HG02973 (cell line): Measurements from ENCODE around the gene STK10.

Experiments used
- ATAC-seq: cut with Tn5 transposase; IDR thresholded peaks from one replicate; pipeline ENCODE4 v1.9.1; 2021; ENCODE audit warnings: moderate library complexity; ENCODE audit not compliant: unreplicated experiment

Gene STK10

DNA sequence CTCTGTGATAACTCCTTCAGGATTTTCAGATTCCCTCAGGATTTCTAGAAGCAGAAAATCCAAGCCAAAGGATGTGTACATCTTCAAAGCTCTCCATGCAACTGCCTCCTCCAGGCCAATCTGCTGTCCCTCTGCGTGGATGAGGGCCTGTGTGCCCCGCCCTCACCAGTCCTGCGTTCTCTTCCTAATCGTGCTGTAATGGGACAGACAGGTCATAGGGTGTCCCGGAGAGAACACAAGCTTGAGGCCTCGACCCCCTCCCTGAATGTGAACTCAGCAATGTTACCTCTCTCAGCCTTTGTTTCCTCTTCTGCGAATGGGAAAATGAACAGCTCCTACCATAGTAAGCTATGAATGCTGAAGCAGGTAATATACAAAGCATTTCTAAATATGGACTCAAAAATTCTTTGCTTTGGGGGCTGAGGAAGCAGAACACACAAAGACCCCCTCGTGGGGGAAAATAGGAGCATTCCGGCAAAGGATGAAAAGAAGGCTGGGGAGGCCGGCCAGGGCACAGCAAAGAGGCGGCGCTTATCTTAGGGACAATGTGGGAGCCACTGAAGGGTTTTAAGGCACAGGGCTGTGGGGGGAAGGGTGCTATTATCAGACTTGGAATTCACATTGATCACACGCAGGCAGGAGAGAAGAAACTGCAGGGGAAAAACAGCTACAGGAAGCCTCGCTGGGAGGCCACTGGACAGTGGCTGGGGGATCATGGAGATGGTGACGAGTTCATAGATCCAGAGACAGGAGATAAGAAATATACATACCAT is 124.4 kb downstream of the STK10 start:
- no peak for ATAC-seq

DNA sequence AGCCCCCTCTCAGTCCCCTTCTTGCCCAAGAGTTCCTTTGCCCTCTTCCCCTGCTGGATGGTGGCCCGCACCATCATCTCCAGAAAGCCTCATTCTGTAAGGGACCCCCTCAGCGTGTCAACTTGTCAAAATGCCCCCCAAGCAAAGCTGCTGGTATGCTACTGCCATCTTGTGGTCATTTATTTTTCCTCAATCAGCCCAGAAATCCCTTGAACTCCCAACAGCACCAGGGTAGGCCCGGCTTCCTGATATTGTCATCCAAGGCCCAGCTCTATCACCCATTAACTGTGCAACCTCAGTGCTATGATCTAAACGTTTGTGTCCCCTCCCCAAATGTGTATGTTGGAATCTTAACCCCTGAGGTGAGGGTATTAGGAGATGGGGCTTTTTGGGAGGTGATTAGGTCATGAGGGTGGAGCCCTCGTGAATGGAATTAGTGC is 128.3 kb downstream of the STK10 start:
- ATAC-seq: no peak

DNA sequence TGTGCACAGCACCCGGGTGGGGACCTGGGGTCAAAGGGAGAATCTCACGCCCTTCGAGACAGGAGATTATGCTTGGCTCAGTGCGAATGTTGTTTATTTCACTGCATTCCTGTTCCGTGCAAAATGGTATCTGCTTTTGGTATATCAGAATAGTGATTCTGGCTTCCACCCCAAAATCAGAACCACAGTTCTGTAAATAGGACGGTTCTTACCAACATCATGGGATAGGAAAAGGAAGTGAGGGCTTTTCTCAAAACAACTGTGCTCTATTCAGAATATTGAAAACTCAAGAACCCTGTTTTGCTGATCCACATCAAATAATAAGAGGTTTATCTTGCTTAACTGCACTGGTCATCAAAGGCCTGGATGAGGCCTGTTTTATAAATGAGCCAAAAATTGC is 129.9 kb downstream of the STK10 start:
- ATAC-seq: no peak

DNA sequence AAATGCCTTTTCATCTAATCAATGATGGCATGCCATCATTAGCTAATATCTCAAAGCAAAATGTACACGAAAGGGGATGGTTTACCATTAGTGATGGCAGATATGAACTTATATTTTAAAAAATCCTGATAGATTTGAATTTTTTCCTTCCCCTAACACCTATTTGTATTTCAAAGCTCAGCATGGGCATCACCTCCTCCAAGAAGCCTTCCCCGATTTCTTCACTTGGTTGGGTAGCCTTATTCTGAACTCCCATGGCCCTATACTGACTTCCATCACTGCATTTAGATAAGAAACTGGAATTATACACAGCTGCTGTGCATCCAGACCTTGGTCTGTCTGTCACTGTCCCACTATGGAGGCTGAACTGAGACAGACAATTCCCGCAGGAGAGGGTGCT is 132.0 kb downstream of the STK10 start:
- ATAC-seq: no peak

DNA sequence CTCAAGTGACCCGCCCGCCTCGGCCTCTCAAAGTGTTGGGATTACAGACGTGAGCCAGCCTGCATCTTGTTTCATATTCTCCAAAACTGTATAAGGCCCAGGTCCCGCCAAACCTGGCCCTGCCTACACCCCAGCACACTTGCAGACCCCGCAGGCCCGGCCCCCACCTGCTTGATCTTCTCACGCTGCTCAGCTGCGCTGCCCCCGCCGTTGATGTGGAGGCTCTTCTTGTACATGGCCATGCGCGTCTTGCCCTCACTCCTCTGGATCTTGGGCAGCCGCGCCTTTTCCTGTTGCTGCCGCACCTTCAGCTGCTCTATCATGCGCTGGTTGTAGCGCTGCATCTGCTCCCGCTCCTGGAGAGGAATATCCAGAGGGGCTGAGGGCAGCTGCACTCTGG is 132.6 kb downstream of the STK10 start:
- no peak for ATAC-seq

DNA sequence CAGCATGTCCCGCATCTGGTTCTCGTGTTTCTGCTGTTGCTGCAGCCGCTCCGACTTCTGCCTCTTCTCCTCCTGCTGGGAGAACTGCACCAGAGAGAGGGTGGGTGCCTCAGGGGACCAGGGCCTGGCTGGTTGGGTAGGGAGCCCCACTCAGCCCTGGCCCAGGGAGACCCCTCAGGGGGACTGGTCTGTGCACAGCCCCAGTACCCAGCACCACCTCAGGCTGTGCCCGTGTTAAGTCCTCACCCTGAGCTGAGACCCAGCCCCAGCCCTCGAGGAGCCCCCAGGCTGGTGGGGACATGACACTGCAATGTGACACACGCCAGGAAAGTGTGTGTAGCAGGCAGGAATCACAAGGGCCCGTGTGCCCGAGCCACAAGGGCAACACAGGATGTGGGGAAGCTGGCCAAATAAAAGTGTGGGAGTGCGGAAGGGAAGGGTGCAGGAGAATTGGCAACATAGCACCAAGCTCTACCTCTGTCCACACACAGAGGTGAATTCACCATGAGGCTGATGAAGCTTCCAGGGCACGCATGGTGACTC is 133.3 kb downstream of the STK10 start:
- no peak for ATAC-seq

DNA sequence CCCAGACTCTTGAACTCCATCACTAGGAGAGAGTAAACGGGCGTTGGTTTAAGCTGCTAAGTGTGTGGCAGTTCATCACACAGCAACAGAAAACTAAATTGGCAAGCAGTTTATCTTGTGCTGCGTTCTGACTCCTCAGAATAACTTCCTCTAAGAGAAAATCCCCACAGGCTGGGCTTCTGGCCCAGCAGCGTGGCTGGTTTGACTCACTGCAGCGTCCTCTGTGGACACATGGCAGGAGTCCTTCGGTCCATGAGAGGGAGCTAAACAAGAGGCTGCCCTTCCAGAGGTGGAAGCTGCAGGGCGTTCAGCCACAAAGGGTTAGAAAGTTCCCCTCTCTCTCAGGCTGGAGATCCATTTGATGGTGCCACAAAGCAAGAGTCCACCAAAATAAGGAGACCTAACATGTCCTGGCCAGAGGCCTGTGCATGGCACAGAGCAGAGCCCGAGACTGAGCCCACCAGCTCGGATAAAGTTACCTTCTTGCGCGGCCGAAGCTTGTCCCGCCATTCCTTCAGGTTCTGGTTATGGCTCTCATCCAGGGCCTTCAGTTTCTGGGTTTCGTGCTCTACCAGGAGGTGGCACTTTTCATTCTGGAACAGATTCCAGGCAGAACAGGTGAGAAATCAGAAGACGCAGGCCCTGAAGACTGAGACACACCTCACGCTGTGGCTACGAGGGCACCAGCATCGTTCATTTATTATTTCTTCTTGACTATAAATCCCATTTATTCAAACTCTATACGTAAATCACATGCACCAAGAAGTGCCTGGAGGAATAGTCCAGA is 135.4 kb downstream of the STK10 start:
- ATAC-seq: no peak

DNA sequence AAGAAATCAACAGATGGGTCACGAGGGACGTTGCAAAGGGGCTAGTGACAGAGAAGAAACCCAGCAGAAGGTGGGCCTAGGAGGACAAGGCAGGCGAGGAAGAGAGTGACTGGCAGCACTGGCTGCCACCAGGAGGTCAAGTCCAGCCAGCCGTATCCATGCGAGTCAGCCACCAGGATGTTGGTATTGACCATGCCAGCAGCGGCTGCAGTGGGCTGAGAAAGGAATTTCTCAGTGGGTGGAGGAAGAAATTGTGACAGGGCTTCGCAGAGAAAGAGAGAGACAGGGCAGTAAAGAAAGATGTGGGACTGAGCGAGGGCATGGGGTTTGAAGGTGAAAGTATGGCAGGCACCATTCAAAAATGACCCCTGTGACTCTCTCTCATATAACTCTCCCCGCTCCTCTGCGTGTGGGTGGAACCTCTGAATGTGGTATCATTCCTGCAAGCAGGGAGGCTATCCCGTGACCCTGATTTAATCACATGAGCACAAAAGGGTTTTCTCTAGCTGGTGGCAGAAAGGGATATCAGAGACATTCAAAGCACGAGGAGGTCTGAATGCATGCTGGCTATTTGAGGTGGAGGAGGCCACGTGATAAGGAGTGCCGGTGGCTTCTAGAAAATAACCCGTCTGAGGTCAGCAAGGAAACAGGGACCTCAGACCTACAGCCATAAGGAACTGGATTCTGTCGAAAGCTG is 136.2 kb downstream of the STK10 start:
- no peak for ATAC-seq

DNA sequence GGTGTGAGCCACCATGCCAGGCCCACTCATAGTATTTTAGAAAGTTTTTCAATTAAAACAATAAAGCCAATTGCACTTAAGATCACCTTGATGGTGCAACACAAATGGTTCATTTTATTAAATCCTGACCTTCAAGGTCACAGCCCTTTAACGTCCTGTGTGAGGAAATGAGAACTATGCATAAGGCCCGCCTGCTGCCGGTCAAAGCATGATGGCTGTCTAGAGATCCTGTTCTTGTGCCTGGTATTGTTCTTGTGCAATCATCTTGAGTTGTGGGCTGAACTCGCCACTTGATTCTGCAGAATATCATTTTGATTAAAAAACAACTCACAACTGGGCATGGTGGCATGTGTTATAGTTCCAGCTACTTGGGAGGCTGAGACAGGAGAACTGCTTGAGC is 137.9 kb downstream of the STK10 start:
- ATAC-seq: no peak

DNA sequence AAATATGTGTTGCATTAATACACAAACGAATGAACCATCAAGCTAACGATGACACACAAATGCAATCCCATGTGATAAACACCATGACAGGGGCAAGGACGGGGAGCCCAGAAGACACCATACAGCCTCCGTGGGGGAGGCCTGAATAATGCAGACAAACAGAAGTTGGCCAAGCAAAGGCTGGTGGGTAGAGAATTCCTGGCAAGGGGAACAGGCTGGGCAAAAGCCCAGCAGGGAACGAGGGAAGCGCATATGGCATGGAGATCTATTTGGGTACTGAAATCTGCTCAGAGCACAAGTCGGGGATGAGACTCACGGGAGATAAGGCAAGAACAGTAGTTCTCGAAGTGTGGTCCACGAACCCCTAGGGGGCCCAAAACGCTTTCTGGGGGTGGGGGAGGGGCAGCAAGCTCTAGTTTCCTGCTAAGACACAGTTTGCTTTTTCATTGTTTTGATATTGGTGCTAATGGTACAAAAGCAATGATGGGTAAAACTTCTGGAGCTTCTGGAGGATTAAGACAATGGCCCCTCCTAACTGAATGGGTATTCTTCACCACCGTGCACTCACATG is 138.7 kb downstream of the STK10 start:
- no peak for ATAC-seq

DNA sequence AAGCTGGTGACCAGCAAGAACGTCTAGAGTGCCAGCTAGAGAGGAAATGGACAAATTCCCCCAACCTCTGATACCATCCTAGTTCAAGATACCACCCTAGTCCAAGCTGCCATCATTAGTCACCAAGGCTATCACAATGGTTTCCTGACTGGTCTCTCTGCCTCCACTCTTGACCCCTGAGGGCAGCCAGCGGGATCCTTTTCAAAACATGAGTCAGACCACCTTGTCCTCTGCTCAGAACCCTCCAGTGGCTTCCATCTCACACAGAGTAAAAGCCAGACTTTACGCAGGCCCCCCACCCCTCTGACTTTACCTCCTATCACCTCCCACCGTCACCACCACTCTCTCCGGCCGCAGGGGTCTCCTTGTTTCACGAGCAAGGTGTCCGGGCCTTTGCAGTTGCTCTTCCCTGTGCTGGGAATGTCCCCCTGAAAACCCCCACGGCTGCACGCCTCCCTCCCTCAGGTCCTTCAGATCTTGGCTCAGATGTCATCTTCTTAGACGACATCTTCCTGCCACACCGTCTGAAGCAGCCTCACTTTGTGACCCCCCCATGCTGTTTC is 139.4 kb downstream of the STK10 start:
- ATAC-seq: no peak

DNA sequence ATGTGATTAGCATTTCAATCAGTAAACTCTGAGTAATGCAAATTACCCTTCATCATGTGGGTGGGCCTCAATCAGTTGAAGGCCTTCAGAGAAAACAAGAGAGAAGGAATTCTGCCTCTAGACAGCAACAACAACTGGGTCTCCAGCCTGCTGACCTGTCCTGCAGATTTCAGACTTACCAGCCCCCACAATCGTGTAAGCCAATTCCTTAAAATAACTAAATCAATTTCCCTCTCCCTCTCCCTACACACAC is 139.9 kb downstream of the STK10 start:
- no peak for ATAC-seq

DNA sequence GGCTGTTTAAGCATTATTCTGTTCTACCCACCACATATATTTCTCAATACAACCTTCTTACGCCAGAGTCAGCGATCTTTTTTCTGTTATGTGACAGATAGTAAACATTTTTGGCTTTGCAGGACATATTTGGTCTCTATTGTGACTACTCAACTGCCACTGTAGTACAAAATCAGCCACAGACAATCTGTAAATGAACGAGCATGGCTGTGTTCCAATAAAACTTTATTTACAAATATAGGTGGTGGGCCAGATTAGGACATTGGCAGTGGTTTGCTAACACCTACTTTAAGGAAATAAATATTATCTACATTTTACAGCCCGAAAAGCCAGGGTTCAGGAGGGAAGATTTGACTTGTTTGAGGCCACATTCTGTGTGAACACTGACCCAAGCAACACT is 141.4 kb downstream of the STK10 start:
- no peak for ATAC-seq

DNA sequence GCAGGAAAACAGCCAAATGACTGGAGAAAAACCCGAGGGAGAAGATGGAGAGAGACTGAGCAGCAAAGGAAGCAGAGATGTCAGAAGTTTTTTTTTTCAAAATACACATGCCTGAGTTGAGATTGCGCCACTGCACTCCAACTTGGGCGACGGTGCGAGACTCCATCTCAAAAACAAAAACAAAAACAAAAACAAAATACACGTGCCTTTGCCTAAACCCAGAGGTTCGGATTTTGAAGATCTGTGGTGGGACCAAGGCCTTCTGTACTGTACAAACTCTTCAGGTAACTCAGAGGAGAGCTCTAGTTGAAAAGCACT is 142.8 kb downstream of the STK10 start:
- no peak for ATAC-seq

DNA sequence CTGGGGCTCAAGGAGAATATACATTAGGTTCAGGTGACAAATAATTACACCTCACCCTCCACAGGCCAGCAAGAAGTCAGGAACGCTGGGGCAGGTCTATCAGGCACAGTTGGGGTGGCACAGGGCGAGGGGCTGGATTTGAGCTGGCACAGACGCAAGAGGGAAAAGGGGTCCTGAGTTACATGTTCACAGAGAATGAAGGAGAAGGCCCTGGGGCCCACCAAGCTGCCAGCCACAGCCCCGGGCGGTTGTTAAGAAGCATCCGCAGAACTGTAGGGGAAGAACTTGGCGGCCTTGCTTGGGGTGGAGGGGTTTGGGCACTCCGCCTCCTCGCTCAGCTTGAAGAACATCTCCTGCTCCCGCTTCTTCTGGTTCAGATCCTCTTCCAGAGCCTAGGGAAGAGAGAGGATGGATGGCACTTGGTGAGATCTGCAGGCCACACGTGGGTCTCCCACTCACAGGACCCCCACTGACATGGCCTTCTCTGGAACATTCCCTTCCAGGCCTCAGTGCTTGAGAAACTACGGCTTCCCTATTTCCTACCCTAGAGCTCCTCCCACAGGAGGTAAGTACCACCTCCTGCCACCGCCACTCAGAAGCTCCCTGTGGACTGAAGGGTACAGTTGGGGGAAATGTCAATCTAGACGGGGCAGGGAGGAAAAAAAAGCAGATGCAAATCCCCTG is 143.3 kb downstream of the STK10 start:
- ATAC-seq: no peak

DNA sequence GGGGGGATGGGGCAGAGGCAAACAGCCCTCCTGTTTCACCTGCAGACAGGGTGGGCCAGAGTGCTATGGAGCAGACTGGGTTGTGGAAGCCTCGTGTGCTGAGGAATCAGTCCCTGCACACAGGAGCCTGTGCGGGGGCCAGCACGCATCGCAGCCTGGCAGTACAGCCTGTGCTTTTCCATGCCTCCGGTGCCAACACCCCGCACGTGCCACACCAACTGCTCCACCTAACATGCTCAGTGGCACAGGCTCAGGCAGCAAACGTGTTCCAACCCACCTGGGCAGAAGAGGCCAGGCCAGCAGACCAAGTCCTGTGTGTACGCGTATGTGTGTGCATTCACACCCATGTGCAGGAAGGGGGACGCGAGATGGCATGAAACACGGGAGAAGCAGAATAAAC is 144.2 kb downstream of the STK10 start:
- ATAC-seq: no peak

DNA sequence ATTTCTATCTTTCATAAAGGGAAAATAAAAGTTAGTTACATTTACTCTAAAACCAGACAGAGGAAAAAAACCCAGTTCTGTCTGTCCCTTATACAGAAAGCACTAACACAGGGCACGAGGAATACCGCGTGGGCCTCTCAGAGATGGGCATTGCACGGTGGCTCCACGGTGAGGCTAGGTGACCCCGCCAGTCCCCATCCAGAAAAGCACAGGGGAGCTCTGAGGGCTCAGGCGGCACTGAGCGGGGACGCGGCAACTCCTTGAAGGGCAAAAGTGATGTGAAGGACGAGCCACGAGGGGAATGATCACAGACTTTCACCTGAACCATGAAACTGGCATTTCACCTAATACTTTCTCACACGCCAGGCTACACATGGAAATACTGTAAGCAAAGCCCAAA is 145.8 kb downstream of the STK10 start:
- no peak for ATAC-seq

DNA sequence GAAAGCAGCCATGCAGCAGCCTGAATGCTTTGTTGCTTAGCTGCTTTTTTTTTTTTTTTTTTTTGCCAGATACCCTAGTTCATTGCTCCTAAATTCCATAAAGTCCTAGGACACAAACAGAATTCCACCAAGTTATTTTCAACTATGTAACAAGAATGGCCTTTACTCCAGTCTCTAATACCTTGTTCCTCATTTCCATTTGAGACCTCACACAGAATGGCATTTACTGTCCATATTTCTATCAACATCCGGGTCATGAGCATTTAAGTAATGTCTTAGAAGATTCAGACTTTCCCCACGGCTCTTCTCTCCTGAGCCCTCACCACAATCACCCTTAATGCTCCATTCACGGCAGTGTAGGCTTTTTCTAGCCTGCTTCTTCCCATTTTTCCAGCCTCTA is 149.9 kb downstream of the STK10 start:
- no peak for ATAC-seq

DNA sequence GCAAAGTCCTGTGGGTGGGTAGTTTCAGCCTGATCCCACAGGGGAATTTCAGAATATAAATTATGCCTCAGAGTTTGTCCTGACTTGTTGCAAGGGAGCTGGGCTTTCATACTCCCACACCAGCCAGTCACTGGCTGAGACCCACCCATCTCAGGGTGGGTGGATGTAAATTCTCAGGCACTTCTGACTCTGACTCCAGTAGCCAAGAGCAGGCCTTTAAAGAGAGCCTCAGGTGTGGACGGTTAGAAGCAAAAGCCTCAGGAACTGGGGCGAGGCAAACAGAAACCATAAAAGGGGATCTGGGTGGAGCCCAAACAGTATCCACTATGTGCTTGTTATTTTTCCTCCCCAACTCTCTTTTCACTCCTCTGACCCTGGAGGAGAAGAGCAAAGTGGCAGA is 153.0 kb downstream of the STK10 start:
- peak; percentile 93 for ATAC-seq

DNA sequence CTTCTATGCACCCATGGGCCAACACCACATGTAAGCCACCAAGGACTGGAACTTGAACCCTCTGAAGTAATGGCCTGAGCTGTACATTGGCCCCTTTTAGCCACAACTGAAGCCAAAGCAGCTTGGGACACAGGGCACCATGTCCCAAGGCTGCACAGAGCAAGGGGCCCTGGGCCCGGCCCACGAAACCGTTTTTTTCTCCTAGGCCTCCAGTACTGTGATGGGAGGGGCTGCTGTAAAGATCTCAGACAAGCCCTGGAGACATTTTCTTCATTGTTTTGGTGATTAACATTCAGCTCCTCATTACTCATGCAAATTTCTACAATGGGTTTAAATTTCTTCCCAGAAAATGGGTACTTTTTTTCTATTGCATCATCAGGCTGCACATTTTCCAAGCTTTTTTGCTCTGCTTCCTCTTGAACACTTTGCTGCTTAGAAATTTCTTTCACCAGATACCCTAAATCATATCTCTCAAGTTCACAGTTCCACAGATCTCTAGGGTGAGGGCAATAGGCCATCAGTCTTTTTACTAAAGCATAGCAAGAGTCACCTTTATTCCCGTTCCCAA is 156.0 kb downstream of the STK10 start:
- ATAC-seq: no peak
